AML-193 (cell line): ENCODE results near the gene SFXN3.

Experiments
- DNase-seq, 2 experiments: peaks; one replicate each; lab custom pipeline; 2025; lab: John Stamatoyannopoulos, UW

SFXN3 gene

DNA sequence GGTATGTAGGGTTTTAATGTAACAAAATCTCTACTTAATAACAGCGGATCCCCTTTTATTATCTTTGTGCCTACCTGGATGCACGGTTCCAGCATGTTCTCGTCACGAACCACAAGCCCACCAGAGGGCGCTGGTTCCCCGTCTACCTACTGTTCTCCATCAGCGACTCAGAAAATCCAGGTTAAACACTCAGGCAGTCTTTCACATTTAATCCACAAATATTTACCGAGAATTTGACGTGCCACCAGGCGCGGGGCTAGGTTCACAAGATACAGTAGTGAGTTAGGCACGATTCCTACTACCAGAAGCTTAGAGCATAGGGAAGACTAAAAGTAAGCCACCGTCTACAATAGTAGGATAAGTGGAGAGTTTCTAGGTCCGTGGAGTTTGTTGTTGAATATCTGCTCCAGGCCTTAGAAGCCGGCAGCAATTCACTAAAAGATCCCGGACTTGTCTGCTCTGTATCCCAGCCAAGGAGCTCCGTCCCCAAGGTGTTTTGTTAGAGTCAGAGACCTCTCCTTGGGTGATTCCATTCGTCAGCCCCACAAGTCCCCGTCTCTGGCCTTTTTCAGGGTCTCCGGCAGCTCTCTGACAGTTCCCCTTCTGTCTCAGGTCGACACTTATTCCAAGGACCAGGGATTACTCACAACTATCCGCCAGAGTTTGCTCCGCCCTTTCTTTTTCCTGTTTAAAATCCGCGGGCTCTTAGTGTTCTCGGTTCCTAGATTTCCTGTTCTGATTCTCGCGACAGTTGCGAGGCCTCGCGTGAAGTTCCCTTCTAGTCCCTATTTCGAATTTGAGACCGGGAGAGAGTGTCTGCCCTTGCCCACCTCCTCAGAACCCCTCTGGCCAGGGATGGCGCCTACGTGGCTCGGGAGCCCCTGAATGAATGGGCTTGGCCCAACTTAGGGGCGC, 29.3 kb downstream of the SFXN3 start:
- peak; percentile 94 for DNase-seq

- DNase-seq = peak; percentile 83 to 90
Observed at GRCh38 chr10:101060951-101061623, 30.1 kb downstream of the SFXN3 start.

DNA sequence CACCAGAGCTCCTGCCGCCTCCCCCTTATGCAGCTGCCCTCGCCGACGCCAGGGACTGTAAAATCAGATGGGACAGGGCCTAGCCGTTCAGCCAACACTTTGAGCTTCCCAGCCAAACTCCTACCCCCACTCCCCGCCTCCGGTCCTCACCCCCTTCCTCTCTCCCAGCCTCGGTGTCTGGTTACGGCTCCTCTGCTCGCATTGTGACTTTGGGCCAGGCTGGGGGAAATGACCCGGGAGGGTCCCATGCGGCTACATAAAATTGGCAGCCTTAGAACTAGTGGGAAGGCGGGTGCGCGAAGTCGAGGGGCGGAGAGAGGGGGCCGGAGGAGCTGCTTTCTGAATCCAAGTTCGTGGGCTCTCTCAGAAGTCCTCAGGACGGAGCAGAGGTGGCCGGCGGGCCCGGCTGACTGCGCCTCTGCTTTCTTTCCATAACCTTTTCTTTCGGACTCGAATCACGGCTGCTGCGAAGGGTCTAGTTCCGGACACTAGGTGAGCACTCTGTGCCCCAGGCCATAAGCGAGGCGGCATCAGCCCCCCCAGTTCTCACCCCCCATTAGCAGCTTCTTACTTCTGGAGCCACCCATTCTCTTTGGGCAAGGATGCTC, 30.7 kb downstream of the SFXN3 start, which contains the start of gene KAZALD1:
Gene KAZALD1, plus strand, starts transcription at position 366 of the 608 bp plus-strand sequence. CDS start 604 bp downstream, outside the sequence.
- no peak for DNase-seq

GRCh38 chr10:101062232-101063049, 31.4 kb downstream of the SFXN3 start:
- DNase-seq = peak; percentile 46 to 67

- peak in 1 of 2 experiments; percentile 9 for DNase-seq
Observed at GRCh38 chr10:101063050-101063525, 32.1 kb downstream of the SFXN3 start.

DNA sequence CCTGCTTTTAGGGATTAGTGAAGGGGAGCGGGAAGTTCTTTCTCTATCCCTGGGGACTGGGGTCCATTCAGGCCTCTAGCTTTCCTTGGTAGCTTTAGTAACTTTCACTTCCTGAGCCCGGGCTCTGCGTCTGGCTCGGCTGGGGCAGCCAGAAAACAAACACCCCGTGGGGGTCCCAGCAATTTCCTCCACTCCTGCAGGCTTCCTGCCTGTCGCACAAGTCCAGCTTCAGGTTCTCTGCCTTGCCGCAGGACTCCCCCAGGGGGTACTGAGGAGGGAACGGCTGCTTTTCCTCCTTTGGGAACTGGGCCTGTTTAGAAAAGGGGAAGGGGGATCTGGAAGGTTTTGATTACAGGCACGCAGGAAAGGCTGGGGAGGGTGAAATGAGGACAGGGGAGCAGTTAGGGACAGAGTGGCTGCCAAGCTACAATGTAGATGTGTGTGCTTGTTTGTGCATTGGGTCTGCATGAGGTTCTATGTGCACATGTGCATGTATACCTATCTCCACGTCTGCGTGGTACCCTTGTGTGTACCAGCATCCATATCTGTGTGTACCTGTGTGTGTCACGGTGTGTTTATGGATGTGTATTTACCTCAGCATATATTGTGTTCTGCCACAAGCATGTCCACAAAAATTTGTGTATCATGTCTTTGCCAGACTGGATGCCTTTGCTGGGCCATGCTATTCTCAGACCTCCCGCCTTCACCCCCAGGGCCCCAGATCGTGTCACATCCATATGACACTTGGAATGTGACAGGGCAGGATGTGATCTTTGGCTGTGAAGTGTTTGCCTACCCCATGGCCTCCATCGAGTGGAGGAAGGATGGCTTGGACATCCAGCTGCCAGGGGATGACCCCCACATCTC, 32.7 kb downstream of the SFXN3 start:
- no peak for DNase-seq

- no peak for DNase-seq
Observed at GRCh38 chr10:101064415-101065030, 33.5 kb downstream of the SFXN3 start.

DNA sequence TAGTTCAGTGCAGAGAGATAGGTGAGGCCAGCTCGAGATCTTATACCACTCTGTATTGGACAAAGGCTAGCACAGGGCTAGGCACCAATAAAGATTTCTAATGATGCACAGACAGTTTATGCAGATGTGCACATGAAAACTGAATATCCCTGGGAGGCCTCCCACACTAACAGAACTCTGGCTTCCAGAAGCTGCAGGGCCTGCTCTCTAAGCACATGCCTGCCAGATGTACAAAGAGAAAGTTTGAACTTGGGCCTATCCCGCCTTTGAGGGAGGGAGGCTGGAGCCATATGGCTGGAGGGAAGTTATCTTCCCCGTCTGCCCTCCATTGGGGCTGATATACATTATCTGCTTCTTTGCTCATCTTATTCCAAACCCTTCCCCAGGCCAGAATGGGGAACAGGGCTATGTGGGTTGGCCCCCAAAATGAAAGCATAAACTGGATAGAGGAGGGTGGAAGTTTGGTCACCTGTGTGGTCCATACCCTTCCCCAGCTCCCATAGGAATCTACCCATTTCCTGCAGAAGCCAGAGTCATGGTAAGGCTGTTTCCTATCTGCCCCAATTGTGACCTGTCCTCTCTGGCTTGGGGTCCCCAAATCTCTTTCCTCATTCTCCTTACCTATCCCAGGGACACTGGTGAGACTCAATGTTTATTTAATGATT, 34.6 kb downstream of the SFXN3 start:
- no peak for DNase-seq

DNA sequence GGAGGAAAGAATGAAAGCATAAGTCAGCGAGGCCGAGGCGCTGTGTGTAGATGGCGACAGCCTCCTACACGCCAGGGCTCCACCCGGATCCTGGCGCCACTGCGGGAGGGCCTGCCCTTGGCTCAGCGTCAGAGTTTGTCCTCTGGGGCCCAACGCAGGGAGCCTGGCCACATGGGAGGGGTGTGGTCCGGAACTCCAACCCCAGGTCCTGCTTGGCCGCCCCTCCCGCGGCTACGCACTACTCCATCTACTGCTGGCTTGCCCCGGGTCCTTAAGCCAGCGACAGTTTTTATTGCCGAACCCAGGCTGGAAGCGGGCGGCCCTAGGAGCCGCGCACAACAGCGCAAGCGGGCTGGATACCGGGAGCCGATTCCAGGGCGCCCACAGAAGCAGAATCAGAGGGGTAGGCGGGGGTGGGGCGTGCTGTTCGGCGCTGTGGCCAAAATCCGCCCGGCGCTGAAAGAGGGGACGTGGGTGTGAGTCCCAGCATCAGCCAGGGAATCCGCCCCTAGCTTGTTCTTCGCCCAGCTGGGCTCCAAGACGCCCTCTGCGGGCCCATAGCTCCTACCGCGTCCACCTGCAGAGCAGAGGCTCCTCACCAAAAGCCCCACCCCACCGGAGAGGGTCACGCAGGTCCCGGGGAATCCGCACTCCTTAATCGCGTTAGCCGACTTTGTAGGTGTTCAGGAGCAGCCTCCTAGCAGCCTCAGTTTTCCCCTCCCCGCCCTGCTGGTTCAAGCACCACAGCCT, 35.3 kb downstream of the SFXN3 start:
- DNase-seq = no peak

DNA sequence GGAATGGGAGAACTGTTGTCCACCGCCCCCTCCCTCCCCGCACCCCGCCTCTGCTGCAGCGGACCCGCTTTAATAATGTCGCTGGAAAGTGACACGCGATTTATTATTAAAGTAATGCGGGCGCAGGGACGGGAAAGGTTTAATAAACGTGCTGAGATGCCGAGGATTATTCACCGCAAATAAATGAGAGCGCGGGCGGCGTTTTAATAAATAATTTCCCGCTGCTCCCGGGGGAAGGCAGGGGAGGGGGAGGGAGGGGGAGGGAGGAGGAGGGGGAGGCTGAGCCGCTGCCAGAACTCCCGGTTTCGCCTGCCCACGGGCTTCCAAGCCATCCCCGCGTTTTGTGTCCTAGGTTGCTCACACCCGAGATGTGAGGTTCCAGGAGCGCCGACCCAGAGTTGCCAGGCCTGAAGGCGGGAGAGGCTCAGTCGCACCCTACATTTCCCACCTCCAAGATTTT, 35.9 kb downstream of the SFXN3 start:
- DNase-seq = no peak

DNA sequence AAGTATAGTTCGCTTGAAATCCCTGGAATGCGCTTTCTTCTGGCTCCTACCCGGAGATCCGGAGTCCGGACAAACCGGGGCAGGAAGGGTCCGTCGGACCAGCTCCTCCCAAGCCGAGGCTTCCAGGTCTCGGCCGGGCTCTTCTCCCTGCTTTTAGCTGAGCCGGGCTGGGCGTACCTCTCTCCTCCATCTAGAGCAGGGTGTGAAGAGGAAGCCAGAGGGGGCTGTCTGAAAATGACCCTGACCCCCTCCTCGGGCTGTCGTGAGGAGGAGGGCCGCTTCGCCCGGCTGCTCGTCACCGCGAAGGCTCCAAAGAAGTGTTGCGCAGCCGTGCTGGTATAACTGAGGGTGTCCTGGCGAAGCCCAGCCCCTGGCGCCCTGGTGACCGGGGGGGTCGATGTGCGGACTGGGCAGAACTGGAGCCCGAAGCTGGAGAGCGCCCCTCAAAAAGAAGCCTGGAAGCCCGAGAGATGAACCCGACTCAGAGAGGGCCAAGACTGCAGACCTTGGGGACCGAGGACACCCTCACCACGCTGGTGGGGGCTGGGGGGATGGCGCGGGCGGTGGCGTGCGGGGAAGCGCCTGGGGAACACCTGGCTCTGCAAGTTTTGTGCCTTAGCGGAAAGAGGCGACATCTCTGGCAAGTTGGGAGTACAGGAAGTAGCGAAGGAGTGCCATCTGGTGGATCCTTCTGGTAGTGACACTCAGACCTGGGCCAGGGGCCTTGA, 36.5 kb downstream of the SFXN3 start:
- peak; percentile 70 to 73 for DNase-seq

DNA sequence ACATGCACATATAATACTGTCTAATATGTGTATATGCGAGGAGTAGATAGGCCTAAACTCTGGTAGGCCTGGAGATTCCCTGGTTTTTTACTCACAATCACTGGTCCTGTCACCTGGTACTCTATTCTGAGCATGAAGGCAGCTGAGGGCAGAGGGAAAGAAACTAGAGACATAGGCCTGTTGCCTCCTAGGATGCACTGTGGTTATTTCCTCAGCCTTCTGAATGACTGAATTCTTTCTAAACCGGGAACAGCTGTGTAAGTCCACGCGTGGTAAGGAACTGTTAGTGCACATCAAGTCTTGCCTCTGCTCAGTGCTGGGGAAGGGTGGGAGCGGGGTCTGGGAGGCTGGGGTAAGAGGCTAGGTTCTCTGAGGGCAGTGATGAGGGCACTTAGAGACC, 38.4 kb downstream of the SFXN3 start:
- DNase-seq = no peak

DNA sequence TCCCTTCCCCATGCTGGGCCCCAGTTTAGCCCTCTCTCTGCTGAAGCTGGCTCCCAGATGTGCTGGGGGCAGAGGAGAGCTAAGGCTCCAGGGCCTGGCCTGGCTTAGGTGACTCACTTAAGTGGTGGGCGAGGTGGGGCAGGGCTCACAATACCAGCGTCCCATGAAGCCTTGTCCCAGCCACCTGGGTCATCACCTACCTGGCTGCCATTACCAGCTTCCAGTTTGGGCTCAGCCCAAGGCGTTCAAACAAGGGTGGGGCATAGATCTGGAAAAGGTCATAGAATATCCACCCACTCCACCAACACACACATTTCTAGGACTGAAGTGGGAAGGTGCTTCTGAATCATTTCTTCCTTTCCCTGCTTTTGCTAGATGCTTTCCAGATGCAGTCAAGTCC, 39.1 kb downstream of the SFXN3 start:
- DNase-seq = no peak

- peak; percentile 95 to 97 for DNase-seq
Observed at GRCh38 chr10:101071267-101071884, 40.3 kb downstream of the SFXN3 start.

- DNase-seq = no peak
Observed at GRCh38 chr10:101071885-101072433, 40.9 kb downstream of the SFXN3 start.

GRCh38 chr10:101072923-101073322, 41.9 kb downstream of the SFXN3 start:
- DNase-seq = no peak

DNA sequence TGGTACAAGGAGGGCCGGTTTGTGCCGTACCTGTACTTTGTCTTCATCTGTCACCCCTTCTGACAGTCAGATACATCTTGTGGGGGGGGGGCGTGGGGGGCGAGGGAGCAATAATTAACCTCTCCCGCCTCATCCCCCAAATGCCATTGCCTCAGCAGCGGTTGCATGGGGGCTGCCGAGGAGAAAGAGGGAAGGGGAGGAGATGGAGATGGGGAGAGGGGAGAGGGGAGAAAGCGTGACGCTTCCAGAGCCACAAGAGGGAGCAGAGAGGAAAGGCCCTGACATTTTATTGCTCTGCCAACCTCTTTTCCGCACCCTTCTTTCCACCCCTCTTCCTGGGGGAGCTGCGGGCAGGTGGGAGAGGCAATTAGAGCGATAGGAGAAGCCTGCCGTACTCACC, 42.6 kb downstream of the SFXN3 start:
- DNase-seq = no peak
